ENCODE results near the gene RCN1.

Gene RCN1

DNA sequence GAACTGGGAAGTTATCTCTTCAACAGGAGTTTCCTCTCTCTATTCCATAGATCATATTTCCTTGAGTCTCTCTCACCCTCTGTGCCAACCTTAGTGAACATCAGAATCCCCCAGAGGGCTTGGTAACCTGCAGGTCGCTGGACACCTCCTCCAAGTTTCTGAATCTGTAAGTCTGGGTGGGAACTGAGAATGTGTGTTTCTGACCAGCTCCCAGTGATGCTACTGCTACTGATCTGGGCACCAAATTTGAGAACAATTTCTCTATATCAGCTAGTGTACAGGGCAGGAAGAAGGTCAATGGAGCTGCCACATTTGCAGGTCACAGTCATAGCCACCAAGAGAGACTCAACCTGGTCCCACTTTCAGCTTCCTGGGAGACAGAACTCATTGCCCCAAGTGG lies 62.9 kb downstream of the RCN1 start:
- DNase-seq (ENCODE audit: low read depth in 2 of 2): no peak

DNA sequence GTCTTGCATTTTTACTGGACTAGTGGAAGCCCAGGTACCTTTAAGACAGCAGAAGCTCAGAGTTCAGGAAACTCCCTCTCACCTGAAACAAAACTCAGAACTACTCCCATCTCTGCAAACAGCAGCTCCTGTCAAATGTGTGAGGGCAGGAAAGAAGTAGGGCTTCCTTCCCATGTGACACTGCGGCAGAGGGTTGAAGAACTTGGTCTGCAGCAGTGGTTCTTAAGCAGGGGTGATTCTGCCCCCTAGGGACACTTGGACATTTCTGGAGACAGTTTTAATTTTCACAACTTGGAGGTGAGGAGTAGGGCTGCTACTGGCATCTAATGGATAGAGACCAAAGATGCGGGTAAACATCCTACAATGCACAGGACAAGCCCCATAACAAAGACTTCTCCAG lies 63.4 kb downstream of the RCN1 start:
- no peak for DNase-seq (ENCODE audit: low read depth in 2 of 2)

All from stimulated activated CD8-positive, alpha-beta memory T cell treated with anti-CD3 and anti-CD28 coated beads, Interleukin-15, amount 100 ng/mL, for 4 hours (primary cell).